ENCODE measurements around the gene PCDHGA6. TPM values are rescaled to one million over a fixed set of nuclear protein-coding genes. Genes with fewer than 3 reads are reported as not detected.
A peak's percentile ranks its signal among the peaks of the same experiment; 100 is the strongest.
"Not testable (repeated sequence)": the region's sequence is repeated elsewhere in the genome, so short reads cannot be mapped to it uniquely, and the experiment has no call there.

Gene PCDHGA6
- total RNA-seq, 1 donor from 2014 or later = 2.0 TPM

- Histone ChIP-seq H3K9me3 (peaks cover 72 to 97% of the 10 kb centered on the region in 2 donors), H3K36me3 (no peaks in the 10 kb centered on the region), H3K4me1 (no peaks in the 10 kb centered on the region), H3K4me3 (peak within 1 kb of the TSS; percentile 37 to 49), H3K27ac (no peak within 1 kb of the TSS), H3K27me3 (no peaks in the 10 kb centered on the region)
- intact Hi-C loops (cut with DNase I) = loop anchor here (5.0 kb wide), 1 partner anchor 224 kb away; no protein-coding TSS in a partner anchor
- TF ChIP-seq CTCF (IDR thresholded peaks at IDR 0.05) = peak; percentile 40 to 46 (median 41)
- no peak for DNase-seq (ENCODE audit: low spot score in 2 of 2)
These were observed 35.0 kb upstream of the PCDHGA6 start, which contains the start of gene PCDHGA2 for GRCh38 chr5:141338538-141339306. Gene PCDHGA2, plus strand, starts transcription at chr5:141338760.

GRCh38 chr5:141340781-141341354, 32.8 kb upstream of the PCDHGA6 start:
- H3K27me3 ChIP-seq; DNase-seq (ENCODE audit: low spot score in 2 of 2); H3K4me3 ChIP-seq; intact Hi-C loops (cut with DNase I); H3K4me1 ChIP-seq; H3K27ac ChIP-seq; H3K36me3 ChIP-seq: not testable (repeated sequence)
- H3K9me3 ChIP-seq = peaks cover 75 to 98% of the 10 kb centered on the region in 2 donors

- TF ChIP-seq CTCF (IDR thresholded peaks at IDR 0.05) = no peak
- Histone ChIP-seq H3K27ac (no peak overlapping the region), H3K4me3 (no peak overlapping the region), H3K27me3 (no peaks in the 10 kb centered on the region), H3K36me3 (no peaks in the 10 kb centered on the region), H3K9me3 (peaks cover 81 to 99% of the 10 kb centered on the region in 2 donors), H3K4me1 (no peaks in the 10 kb centered on the region)
- intact Hi-C loops (cut with DNase I) = no loop called here
- no peak for DNase-seq (ENCODE audit: low spot score in 2 of 2)
These were observed 30.9 kb upstream of the PCDHGA6 start for GRCh38 chr5:141342773-141343172.

- peaks cover 76 to 99% of the 10 kb centered on the region in 2 donors for H3K9me3 ChIP-seq
- no peaks in the 10 kb centered on the region for H3K4me1 ChIP-seq
- TF ChIP-seq CTCF (IDR thresholded peaks at IDR 0.05) = peak in 1 of 3 experiments; percentile 16
- no peaks in the 10 kb centered on the region for H3K27me3 ChIP-seq
- intact Hi-C loops (cut with DNase I) = no loop called here
- no peak for DNase-seq (ENCODE audit: low spot score in 2 of 2)
- no peaks in the 10 kb centered on the region for H3K36me3 ChIP-seq
- no peak within 1 kb of the TSS for H3K27ac ChIP-seq
- H3K4me3 ChIP-seq = peak within 1 kb of the TSS in 1 of 2 donors; percentile 35
These were observed 30.3 kb upstream of the PCDHGA6 start, which contains the start of gene PCDHGA3 for GRCh38 chr5:141343242-141343952. Gene PCDHGA3, plus strand, starts transcription at chr5:141343829. Its CDS starts 205 bp downstream, at chr5:141344034.

GRCh38 chr5:141343953-141344463, 29.7 kb upstream of the PCDHGA6 start:
- Histone ChIP-seq H3K4me3 (peak overlapping the region in 1 of 2 donors; percentile 35), H3K27ac (no peak overlapping the region), H3K27me3 (no peaks in the 10 kb centered on the region), H3K9me3 (peaks cover 77 to 99% of the 10 kb centered on the region in 2 donors), H3K4me1 (no peaks in the 10 kb centered on the region), H3K36me3 (no peaks in the 10 kb centered on the region)
- intact Hi-C loops (cut with DNase I) = no loop called here
- no peak for TF ChIP-seq CTCF (IDR thresholded peaks at IDR 0.05)
- no peak for DNase-seq (ENCODE audit: low spot score in 2 of 2)
